GM23248 (cell line): ENCODE data around the gene IMP3. TPM values are rescaled to one million over a fixed set of nuclear protein-coding genes. Genes with fewer than 3 reads are reported as not detected.

ENCODE experiments used
- DNase-seq: peaks from one replicate; pipeline ENCODE4 v3.0.0-alpha.2; 2015
- H2AFZ ChIP-seq: fragments of 200-600 bp; sonication (generic); 2 replicates; pipeline ENCODE4 v1.6.1; 2016; ENCODE audit warnings: antibody characterized with exemption
- H3F3A ChIP-seq: fragments of 200-600 bp; sonication (generic); 2 replicates; pipeline ENCODE4 v1.6.1; 2016; ENCODE audit warnings: mild to moderate bottlenecking, antibody characterized with exemption, mixed run types; ENCODE audit not compliant: insufficient read depth
- H3K27ac ChIP-seq: fragments of 200-600 bp; sonication (generic); 2 replicates; pipeline ENCODE4 v1.5.1; 2016; ENCODE audit warnings: mild to moderate bottlenecking
- H3K27me3 ChIP-seq: fragments of 200-600 bp; sonication (generic); replicated peaks from 2 replicates; pipeline ENCODE4 v1.6.1; 2016; ENCODE audit warnings: mild to moderate bottlenecking; ENCODE audit not compliant: insufficient read depth
- H3K36me3 ChIP-seq: fragments of 200-600 bp; sonication (generic); 2 replicates; pipeline ENCODE4 v1.6.1; 2016; ENCODE audit warnings: low read depth, mild to moderate bottlenecking
- H3K4me1 ChIP-seq: fragments of 200-600 bp; sonication (generic); 2 replicates; pipeline ENCODE4 v1.6.1; 2016; ENCODE audit warnings: mild to moderate bottlenecking; ENCODE audit not compliant: insufficient read depth
- H3K4me2 ChIP-seq: fragments of 200-600 bp; sonication (generic); one replicate; pipeline ENCODE4 v1.6.1; 2016; ENCODE audit warnings: mild to moderate bottlenecking; ENCODE audit not compliant: unreplicated experiment
- H3K4me3 ChIP-seq: fragments of 200-600 bp; sonication (generic); 2 replicates; pipeline ENCODE4 v1.5.1; 2016; ENCODE audit warnings: mild to moderate bottlenecking
- H3K79me2 ChIP-seq: fragments of 200-600 bp; sonication (generic); 2 replicates; pipeline ENCODE4 v1.6.1; 2016; ENCODE audit warnings: mild to moderate bottlenecking; ENCODE audit not compliant: insufficient read depth
- H3K9ac ChIP-seq: fragments of 200-600 bp; sonication (generic); 2 replicates; pipeline ENCODE4 v1.6.1; 2016; ENCODE audit warnings: mild to moderate bottlenecking
- H3K9me2 ChIP-seq: fragments of 200-600 bp; sonication (generic); 2 replicates; pipeline ENCODE4 v1.6.1; 2016; ENCODE audit warnings: mixed run types, mild to moderate bottlenecking, moderate library complexity; ENCODE audit not compliant: insufficient read depth
- H3K9me3 ChIP-seq: fragments of 200-600 bp; sonication (generic); one replicate; pipeline ENCODE4 v1.6.1; 2017; ENCODE audit warnings: low read depth
- H4K20me1 ChIP-seq: fragments of 200-600 bp; sonication (generic); 2 replicates; pipeline ENCODE4 v1.6.0; 2016; ENCODE audit not compliant: insufficient read depth
- EZH2 ChIP-seq: fragments of 200-600 bp; sonication (generic); IDR thresholded peaks from 2 replicates; pipeline ENCODE4 v1.6.1; 2018; ENCODE audit warnings: antibody characterized with exemption, mild to moderate bottlenecking; ENCODE audit not compliant: insufficient read depth, poor library complexity, severe bottlenecking
- EZH2phosphoT487 ChIP-seq: fragments of 200-600 bp; sonication (generic); IDR thresholded peaks from 2 replicates; pipeline ENCODE4 v1.6.1; 2018; ENCODE audit warnings: antibody characterized with exemption, moderate library complexity, mild to moderate bottlenecking, low read depth; ENCODE audit not compliant: insufficient read depth
- WGBS, 2 experiments: methylation state at CpG; one replicate each; pipeline ENCODE4 v1.1.6; 2015 to 2017; ENCODE audit warnings: low lambda C conversion rate in 2 of 2, low coverage in 1 of 2; ENCODE audit errors: missing lambda C conversion rate in 2 of 2; 5-methylcytosine and 5-hydroxymethylcytosine counted together
- in situ Hi-C: fragments of 300-500 bp; cut with MboI; formaldehyde crosslinking; loops from 2 replicates; pipeline ENCODE4 v1.15.0; 2020
- polyA plus RNA-seq: library from polyadenylated mRNA; unstranded; fragments of >200 nt; fragmentation: Nextera tagmentation; extraction: Ambion mirVana; gene quantifications from 2 replicates; pipeline ENCODE4 v1.2.1, GENCODE V29; 2016
- total RNA-seq: library from RNA; depleted of rRNA; stranded (reverse); fragments of >200 nt; shearing (Covaris generic); gene quantifications from 2 replicates; pipeline ENCODE4 v1.2.3, GENCODE V29; 2014

IMP3 gene
- total and polyA plus RNA-seq, 2 experiments from 2014 or later, result 105 to 138 TPM

DNA sequence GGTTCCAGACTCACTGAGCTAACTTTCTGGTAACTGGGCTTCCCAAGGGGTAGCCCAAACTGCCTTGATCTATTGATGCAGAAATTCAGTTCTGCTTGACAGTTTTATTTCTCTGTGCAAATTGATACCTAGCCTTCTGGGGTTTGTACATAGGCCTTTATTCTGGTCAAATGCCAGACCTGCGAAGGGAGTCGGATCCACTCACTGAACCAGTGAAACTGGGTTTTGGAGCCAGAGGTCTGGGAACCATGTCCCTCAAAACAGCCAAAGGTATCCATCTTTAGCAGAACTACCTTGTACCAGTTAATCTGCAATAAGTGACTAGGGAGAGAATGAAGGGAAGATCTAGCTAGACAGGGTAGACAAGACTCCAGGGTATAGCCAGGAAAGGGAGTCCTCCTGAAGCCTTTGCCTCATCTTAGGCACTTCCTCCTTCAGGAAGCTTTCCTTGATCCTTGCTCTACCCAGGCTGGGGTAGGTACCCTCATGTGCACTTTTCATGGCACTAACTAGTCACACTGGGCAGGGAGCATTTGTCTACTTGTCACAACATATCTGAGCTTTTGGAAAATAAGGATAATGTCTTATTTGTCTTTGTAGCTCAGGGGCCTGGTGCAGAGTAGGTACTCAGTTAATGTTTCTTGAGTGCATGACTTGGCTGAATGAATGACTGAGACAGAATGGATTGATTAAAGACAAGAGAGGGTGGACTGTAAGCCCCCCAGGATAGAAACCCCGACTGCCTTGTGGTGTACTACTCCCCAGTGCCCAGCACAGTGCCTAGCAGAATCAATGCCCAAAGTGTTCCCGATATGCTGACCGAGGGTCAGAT lies 6.3 kb upstream of the IMP3 start:
- WGBS, 2 experiments, result 34 to 37% methylated on average over 5 of the region's 5 CpGs
- H3K4me3 ChIP-seq, result peak overlapping the region; percentile 85
- peaks cover 16% of the 10 kb centered on the region; the same call in 1 of the 2 replicates for H3F3A ChIP-seq
- H3K27me3 ChIP-seq, result no peaks in the 10 kb centered on the region
- TF ChIP-seq EZH2 (no peak), EZH2phosphoT487 (no peak)
- H3K79me2 ChIP-seq, result peaks cover 57% of the 10 kb centered on the region
- no peak for DNase-seq
- H3K9me3 ChIP-seq, result no peaks in the 10 kb centered on the region
- peak overlapping the region; percentile 93 for H3K27ac ChIP-seq
- H3K36me3 ChIP-seq, result no peaks in the 10 kb centered on the region
- no peaks in the 10 kb centered on the region for H4K20me1 ChIP-seq
- H3K9ac ChIP-seq, result peak overlapping the region; percentile 96
- in situ Hi-C loops, result no loop called here
- no peaks in the 10 kb centered on the region for H3K9me2 ChIP-seq
- peak overlapping the region; percentile 89 for H3K4me2 ChIP-seq
- H2AFZ ChIP-seq, result peak overlapping the region; percentile 63
- peaks cover 29% of the 10 kb centered on the region for H3K4me1 ChIP-seq

DNA sequence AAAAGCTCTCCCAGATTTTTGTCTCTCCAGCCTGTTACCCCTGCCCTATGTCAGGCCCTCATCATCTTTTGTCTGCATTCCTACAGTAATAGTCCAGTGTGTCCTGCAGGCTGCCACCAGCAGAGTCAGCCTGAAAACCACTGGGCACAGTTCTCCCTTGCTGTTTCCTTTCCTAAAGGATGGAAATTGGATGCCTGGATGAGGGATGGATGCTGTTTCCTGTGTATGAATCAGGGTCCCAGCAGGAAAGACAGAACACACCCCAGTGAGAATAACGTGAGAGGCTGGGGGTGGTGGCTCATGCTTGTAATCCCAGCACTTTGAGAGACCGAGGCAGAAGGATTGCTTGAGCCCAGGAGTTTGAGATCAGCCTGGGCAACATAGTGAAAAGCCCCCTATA lies 4.4 kb upstream of the IMP3 start:
- Histone ChIP-seq H3K27me3 (no peaks in the 10 kb centered on the region), H3K4me3 (no peak overlapping the region), H3K4me1 (peaks cover 17% of the 10 kb centered on the region), H3K9me3 (no peaks in the 10 kb centered on the region), H3K27ac (no peak overlapping the region), H3F3A (peaks cover 25% of the 10 kb centered on the region), H3K79me2 (peaks cover 41% of the 10 kb centered on the region), H2AFZ (no peak overlapping the region), H3K9ac (no peak overlapping the region), H3K9me2 (no peaks in the 10 kb centered on the region), H4K20me1 (no peaks in the 10 kb centered on the region), H3K36me3 (no peaks in the 10 kb centered on the region), H3K4me2 (no peak overlapping the region)
- DNase-seq, result no peak
- in situ Hi-C loops, result no loop called here
- WGBS, 2 experiments, result 37 to 50% methylated on average over 2 of the region's 2 CpGs
- TF ChIP-seq EZH2 (no peak), EZH2phosphoT487 (no peak)

DNA sequence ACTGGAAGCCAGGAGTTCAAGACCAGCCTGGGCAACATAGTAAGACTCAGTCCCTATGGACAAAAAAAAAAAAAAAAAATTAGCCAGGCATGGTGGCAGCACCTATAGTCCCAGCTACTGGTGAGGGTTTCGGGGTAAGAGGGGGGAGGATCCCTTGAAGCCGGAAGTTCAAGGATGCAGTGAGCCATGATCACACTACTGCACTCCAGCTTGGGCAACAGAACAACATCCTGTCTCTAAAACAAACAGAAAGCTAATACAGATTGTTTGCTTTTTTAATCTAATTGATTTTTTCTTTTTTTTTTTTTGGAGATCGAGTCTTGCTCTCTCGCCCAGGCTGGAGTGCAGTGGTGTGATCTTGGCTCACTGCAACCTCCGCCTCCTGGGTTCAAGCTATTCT lies 1.6 kb upstream of the IMP3 start:
- in situ Hi-C loops, result no loop called here
- Histone ChIP-seq H3K9me2 (no peaks in the 10 kb centered on the region), H2AFZ (no peak overlapping the region), H3K27me3 (no peaks in the 10 kb centered on the region), H3F3A (peaks cover 29% of the 10 kb centered on the region), H4K20me1 (no peaks in the 10 kb centered on the region), H3K4me2 (no peak overlapping the region), H3K27ac (no peak overlapping the region), H3K9ac (no peak overlapping the region), H3K36me3 (no peaks in the 10 kb centered on the region), H3K79me2 (peaks cover 49% of the 10 kb centered on the region), H3K4me1 (peaks cover 23% of the 10 kb centered on the region), H3K4me3 (no peak overlapping the region), H3K9me3 (no peaks in the 10 kb centered on the region)
- TF ChIP-seq EZH2 (no peak), EZH2phosphoT487 (no peak)
- no peak for DNase-seq
- 89 to 98% methylated on average over 5 of the region's 5 CpGs for WGBS, 2 experiments

DNA sequence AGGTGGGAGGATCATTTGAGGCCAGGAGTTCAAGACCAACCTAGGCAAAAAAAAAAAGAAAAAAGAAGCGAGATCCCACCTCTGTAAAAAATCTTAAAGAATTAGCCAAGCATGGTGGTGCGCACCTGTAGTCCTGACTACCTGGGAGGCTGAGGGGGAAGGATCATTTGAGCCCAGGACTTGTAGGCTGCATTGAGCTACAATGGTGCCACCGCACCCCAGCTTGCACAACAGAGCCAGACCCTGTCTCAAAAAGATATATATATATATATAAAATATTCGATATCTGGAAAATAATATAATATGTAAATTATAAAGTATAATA lies 1.1 kb upstream of the IMP3 start:
- Histone ChIP-seq H3K27ac (peak overlapping the region; percentile 89), H3K4me2 (peak overlapping the region; percentile 98), H3K4me1 (peaks cover 18% of the 10 kb centered on the region)

More for the DNA sequence above, 1.1 kb upstream of the IMP3 start:
- Histone ChIP-seq H3K36me3 (no peaks in the 10 kb centered on the region), H4K20me1 (no peaks in the 10 kb centered on the region), H2AFZ (peak overlapping the region; percentile 77), H3K9me2 (no peaks in the 10 kb centered on the region), H3K27me3 (no peaks in the 10 kb centered on the region), H3K4me3 (peak overlapping the region; percentile 80), H3K79me2 (peaks cover 49% of the 10 kb centered on the region), H3K9me3 (no peaks in the 10 kb centered on the region), H3K9ac (peak overlapping the region; percentile 89), H3F3A (peaks cover 26% of the 10 kb centered on the region)
- WGBS, 2 experiments, result 70 to 75% methylated on average over 4 of the region's 4 CpGs
- no peak for TF ChIP-seq EZH2
- no peak for TF ChIP-seq EZH2phosphoT487
- in situ Hi-C loops, result no loop called here
- DNase-seq, result no peak
